ENCODE data around the gene UNC80.

GRCh38 chr2:209767316-209767715 lies 4.3 kb upstream of the UNC80 start:
- TF ChIP-seq, protein P1, sequence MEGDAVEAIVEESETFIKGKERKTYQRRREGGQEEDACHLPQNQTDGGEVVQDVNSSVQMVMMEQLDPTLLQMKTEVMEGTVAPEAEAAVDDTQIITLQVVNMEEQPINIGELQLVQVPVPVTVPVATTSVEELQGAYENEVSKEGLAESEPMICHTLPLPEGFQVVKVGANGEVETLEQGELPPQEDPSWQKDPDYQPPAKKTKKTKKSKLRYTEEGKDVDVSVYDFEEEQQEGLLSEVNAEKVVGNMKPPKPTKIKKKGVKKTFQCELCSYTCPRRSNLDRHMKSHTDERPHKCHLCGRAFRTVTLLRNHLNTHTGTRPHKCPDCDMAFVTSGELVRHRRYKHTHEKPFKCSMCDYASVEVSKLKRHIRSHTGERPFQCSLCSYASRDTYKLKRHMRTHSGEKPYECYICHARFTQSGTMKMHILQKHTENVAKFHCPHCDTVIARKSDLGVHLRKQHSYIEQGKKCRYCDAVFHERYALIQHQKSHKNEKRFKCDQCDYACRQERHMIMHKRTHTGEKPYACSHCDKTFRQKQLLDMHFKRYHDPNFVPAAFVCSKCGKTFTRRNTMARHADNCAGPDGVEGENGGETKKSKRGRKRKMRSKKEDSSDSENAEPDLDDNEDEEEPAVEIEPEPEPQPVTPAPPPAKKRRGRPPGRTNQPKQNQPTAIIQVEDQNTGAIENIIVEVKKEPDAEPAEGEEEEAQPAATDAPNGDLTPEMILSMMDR (IDR thresholded peaks at IDR 0.05): no peak
- no peak for TF ChIP-seq POLR2A (IDR thresholded peaks at IDR 0.05)

Measured in ovary (tissue), 3 donors.